Activated CD8-positive, alpha-beta memory T cell treated with anti-CD3 and anti-CD28 coated beads, Interleukin-2, amount 10 ng/mL, durations not matched to agents 7 days and 5 days (primary cell): Measurements from ENCODE around the gene COL1A1. TPM values are rescaled to one million over a fixed set of nuclear protein-coding genes. Genes with fewer than 3 reads are reported as not detected.

Source experiments
- ATAC-seq: fragments of 150-1000 bp; cut with Tn5 transposase; one replicate; pipeline ENCODE4 v1.10.0; 2021; ENCODE audit warnings: moderate library complexity
- CTCF ChIA-PET: fragments of 350-600 bp; sonication (Branson Sonifier 250); formaldehyde crosslinking; loops from one replicate; lab custom pipeline; 2021; ENCODE audit warnings: antibody characterized with exemption; lab: Charles Lee
- DNase-seq: peaks from one replicate; pipeline ENCODE4 v3.0.0-alpha.2; 2020
- H3K27ac Mint-ChIP-seq: one replicate; pipeline ENCODE4 v1.8.0; 2021; ENCODE audit warnings: mild to moderate bottlenecking, mixed read lengths
- H3K27me3 Mint-ChIP-seq: one replicate; pipeline ENCODE4 v1.8.0; 2021; ENCODE audit warnings: mixed read lengths
- H3K36me3 Mint-ChIP-seq: one replicate; pipeline ENCODE4 v1.8.0; 2021; ENCODE audit warnings: mild to moderate bottlenecking, mixed read lengths
- H3K4me1 Mint-ChIP-seq: one replicate; pipeline ENCODE4 v1.8.0; 2021; ENCODE audit warnings: mixed read lengths
- H3K4me3 Mint-ChIP-seq: one replicate; pipeline ENCODE4 v1.8.0; 2021; ENCODE audit warnings: mild to moderate bottlenecking, moderate library complexity, mixed read lengths
- H3K9me3 Mint-ChIP-seq: one replicate; pipeline ENCODE4 v1.8.0; 2022; ENCODE audit warnings: low read depth, mixed read lengths
- total RNA-seq, 2 experiments: library from RNA; stranded (reverse); gene quantifications; one replicate each; pipeline ENCODE4 v1.2.3, GENCODE V29; 2021

The COL1A1 gene
- total RNA-seq, 2 experiments from 2014 or later, result 0.67 to 1.6 TPM

DNA sequence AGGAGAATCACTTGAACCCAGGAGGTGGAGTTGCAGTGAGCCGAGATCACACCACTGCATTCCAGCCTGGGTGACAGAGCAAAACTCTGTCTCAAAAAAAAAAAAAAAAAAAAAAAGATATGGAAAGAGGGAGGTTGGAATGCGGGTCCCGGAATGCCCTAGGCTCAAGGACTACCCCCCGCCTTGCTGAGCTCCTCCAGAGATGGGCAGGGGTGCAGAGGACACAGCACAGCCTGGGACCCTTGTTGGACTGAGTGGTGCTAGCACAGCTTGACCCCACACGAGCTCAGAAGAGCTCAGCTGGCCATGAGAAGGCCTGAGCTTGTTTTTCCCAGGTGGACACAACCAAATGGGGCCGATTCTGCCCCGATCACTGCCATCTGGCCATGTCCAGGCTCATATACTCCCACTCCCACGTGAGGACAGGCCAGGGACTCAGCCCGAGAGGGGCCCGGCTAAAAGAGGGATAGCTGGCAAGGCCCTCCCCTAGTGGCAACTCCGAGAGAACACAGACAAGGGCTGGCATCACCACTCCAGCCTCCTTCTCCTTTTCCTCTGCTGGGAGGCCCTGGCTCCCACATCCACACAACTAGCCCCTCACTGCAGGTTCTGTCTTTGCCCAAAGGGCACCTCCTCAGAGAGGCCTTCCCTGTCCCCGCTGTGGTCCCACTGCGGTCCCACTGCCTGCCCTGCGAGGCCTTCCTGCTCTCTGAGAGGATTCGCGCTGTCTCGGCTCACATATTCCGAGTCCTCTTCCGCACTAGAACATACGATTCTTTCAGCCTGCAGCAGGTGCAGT, 24.7 kb downstream of the COL1A1 start:
- ATAC-seq, result no peak
- Mint-ChIP-seq H3K4me1 (peaks cover 4% of the 10 kb centered on the region), H3K36me3 (no peaks in the 10 kb centered on the region), H3K9me3 (no peaks in the 10 kb centered on the region), H3K27ac (no peak overlapping the region), H3K4me3 (no peak overlapping the region), H3K27me3 (peaks cover 2% of the 10 kb centered on the region)
- CTCF ChIA-PET, result interaction anchor here (1.0 to 5.6 kb wide), 5 partner anchors 8 to 23 kb away, joined by 3 to 25 read pairs (median 10); no protein-coding TSS in a partner anchor
- no peak for DNase-seq

DNA sequence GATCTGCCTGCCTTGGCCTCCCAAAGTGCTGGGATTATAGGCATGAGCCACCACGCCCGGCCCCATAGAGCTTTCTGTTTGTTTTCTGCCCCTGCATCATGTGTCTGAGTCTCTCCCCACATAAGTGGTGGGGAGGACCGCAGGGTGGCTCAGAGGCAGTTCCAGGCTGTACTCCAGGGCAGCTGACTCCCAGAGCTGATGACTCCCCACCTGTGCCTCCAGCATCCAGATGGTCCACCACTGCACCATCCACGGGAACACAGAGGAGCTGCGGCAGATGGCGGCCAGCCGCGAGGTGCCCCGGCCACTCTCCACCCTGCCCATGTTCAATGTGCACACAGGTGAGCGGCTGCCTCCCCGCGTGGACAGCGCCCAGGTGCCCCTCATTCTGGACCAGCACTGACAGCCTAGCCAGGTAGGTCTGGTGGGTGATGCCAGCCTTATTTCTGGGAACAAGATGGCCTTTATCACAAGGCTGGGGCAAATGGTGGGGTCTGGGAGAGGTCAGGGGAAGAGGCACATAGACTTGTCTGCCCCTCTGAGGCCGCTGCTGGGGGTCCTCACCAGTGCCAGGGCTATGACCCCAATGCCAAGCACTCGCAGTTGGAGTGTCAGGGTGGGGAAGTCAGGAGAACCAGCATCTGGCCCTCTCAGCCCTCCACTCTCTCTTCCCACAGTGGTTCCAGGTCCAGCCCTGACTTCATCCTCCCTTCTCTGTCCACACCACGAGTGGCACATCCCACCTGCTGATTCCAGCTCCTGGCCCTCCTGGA, 26.2 kb downstream of the COL1A1 start:
- ATAC-seq (no peak), DNase-seq (no peak)
- Mint-ChIP-seq H3K9me3 (no peaks in the 10 kb centered on the region), H3K27me3 (peaks cover 2% of the 10 kb centered on the region), H3K27ac (no peak overlapping the region), H3K4me3 (no peak overlapping the region), H3K4me1 (peaks cover 14% of the 10 kb centered on the region), H3K36me3 (no peaks in the 10 kb centered on the region)
- CTCF ChIA-PET, result interaction anchor here (0.5 to 7.6 kb wide), 5 partner anchors 12 to 92 kb away, joined by 3 to 77 read pairs (median 4); partner anchors contain the start of gene COL1A1

DNA sequence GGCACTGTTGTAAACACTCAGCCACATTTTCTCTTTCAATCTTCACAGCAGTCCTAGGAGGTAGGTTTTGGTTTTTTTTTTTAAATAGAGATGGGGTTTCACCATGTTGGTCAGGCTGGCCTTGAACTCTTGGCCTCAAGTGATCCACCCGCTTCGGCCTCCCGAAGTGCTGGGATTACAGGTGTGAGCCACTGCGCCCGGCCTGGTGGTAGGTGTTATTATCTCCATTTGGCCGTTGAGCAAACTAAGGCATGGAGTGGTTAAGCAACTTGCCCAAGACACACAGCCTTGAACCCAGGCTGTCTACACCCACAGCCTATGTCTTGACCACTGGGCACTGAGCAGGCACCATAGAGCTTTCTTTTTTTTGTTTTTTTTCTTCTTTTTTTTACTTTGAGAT, 27.0 kb downstream of the COL1A1 start:
- peaks cover 2% of the 10 kb centered on the region for H3K27me3 Mint-ChIP-seq
- H3K9me3 Mint-ChIP-seq, result no peaks in the 10 kb centered on the region
- no peak overlapping the region for H3K4me3 Mint-ChIP-seq
- DNase-seq (no peak), ATAC-seq (no peak)
- CTCF ChIA-PET, result interaction anchor here (1.0 to 7.6 kb wide), 6 partner anchors 10 to 123 kb away, joined by 3 to 77 read pairs (median 4); partner anchors contain the start of gene COL1A1
- H3K36me3 Mint-ChIP-seq, result no peaks in the 10 kb centered on the region
- H3K4me1 Mint-ChIP-seq, result peaks cover 17% of the 10 kb centered on the region
- no peak overlapping the region for H3K27ac Mint-ChIP-seq

DNA sequence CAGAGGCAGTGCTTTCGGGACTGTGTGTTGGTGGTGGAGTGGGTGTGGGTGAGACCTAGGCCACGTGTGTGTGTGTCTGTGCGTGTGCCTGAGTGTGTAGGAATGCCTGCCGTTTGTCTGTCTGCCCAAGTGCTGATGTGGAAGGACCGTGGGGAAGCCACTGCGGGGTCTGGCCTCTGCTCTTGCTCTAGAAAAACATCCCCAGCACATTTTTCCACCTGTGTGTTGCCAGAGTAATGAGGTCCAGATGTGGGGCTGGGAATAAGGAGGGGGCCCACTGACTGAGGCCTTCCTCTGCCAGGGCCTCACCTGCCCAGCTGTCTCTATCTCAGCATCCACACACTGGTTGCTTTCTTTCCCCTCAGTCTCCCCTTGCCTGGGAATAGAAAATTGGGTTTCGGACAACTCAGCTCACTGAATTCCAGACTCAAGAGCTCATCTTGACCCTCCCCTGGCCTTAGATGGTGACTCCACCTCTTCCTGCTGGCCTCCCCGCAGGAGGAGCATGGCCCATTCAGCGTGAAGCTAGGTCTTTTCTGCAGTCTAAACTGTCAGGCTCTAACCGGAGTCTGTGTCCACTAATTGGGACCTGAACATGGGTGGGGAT, 28.0 kb downstream of the COL1A1 start:
- Mint-ChIP-seq H3K27me3 (peaks cover 2% of the 10 kb centered on the region), H3K27ac (no peak overlapping the region), H3K9me3 (no peaks in the 10 kb centered on the region), H3K36me3 (no peaks in the 10 kb centered on the region), H3K4me1 (peaks cover 26% of the 10 kb centered on the region), H3K4me3 (no peak overlapping the region)
- CTCF ChIA-PET, result interaction anchor here (1.0 to 7.6 kb wide), 5 partner anchors 9 to 124 kb away, joined by 3 to 77 read pairs (median 9); partner anchors contain the start of gene COL1A1
- no peak for ATAC-seq
- DNase-seq, result no peak

DNA sequence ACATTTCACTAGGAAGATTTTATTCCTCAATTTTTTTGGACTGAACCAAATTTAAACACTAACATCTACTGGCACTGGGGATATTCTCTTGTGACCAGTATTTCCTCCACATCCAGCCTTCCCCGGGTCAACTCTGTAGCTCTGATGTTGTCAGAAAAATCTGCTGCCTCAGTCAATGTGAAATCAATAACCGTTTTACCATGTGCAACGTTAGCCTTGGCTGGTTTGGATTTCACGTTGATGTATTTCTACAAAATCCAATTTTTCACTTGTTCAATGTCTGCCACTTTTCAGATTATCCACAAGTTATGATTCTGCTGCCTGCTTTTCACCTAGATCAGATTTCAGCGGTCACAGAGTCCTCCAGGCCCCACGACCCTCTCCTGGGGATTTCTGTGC, 28.5 kb downstream of the COL1A1 start:
- Mint-ChIP-seq H3K36me3 (no peaks in the 10 kb centered on the region), H3K27ac (no peak overlapping the region), H3K4me1 (peaks cover 22% of the 10 kb centered on the region), H3K9me3 (no peaks in the 10 kb centered on the region), H3K4me3 (no peak overlapping the region), H3K27me3 (peaks cover 2% of the 10 kb centered on the region)
- ATAC-seq (no peak), DNase-seq (no peak)
- CTCF ChIA-PET, result interaction anchor here (1.1 to 7.6 kb wide), 3 partner anchors 12 to 28 kb away, joined by 9 to 77 read pairs (median 18); partner anchors contain the start of gene COL1A1

DNA sequence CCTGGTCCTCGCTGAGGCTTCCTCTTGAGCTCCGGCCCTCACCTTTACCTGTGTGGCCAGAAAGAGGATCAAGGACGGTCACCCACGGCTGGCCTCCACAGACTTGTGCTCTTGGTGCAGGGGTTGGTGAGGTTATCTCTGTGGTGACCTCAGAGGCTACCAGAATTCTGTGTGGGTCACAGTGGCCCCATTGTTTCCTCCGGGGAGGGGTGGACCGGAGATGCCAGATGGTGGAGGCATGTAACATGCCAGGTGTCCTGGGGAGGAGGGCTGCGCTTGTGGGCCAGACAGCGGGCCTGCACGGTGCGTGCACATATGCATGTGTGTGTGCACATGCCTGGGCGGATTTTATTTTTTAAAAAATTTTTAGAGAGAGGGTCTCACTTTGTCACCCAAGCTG, 29.3 kb downstream of the COL1A1 start:
- ATAC-seq (no peak), DNase-seq (no peak)
- Mint-ChIP-seq H3K4me3 (no peak overlapping the region), H3K27ac (no peak overlapping the region), H3K4me1 (peaks cover 22% of the 10 kb centered on the region), H3K9me3 (no peaks in the 10 kb centered on the region), H3K36me3 (no peaks in the 10 kb centered on the region), H3K27me3 (peaks cover 2% of the 10 kb centered on the region)
- CTCF ChIA-PET, result interaction anchor here (7.6 kb wide), 1 partner anchor 29 kb away, joined by 77 read pairs; the partner anchor contains the start of gene COL1A1

DNA sequence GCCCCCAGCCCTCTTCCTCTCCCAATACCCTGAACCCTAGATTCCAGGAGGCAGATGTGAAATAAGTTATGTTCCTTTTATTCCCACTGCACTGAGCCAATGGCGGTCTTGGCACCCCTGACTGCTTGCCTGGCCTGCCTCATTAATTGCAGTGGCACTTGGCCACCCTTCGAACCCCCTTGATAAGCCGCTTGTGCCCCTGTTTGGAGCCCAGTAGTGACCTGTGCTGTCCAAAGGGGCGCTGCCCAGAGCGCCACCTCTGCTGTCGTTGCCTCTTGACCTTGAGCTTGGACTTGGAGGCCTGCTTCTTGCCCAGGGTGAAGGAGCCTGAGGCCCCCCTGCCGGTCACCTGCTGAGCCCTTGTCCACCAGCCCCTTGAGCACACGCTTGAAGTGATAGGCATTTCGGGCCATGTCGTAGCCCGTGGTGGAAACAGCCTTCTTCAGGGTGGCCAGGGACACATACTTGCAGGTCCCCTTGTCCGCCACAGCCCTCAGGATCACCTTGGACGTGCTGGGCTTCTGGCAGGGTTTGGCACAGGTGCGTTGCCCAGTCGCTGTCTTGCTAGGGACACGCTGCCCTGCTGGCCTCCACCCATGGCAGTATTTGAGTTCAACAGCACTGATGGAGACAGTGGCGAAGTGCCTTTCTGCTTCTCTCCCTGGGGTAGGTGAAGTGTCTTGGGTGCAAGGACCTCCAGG, 29.9 kb downstream of the COL1A1 start:
- H3K4me3 Mint-ChIP-seq, result no peak overlapping the region
- CTCF ChIA-PET, result interaction anchor here (0.6 to 7.6 kb wide), 9 partner anchors 10 to 128 kb away, joined by 3 to 82 read pairs (median 23); partner anchors contain the start of genes COL1A1, PDK2 and PPP1R9B
- no peak for ATAC-seq
- H3K27ac Mint-ChIP-seq, result no peak overlapping the region
- no peak for DNase-seq
- H3K9me3 Mint-ChIP-seq, result no peaks in the 10 kb centered on the region
- peaks cover 22% of the 10 kb centered on the region for H3K4me1 Mint-ChIP-seq
- H3K27me3 Mint-ChIP-seq, result no peaks in the 10 kb centered on the region
- no peaks in the 10 kb centered on the region for H3K36me3 Mint-ChIP-seq

DNA sequence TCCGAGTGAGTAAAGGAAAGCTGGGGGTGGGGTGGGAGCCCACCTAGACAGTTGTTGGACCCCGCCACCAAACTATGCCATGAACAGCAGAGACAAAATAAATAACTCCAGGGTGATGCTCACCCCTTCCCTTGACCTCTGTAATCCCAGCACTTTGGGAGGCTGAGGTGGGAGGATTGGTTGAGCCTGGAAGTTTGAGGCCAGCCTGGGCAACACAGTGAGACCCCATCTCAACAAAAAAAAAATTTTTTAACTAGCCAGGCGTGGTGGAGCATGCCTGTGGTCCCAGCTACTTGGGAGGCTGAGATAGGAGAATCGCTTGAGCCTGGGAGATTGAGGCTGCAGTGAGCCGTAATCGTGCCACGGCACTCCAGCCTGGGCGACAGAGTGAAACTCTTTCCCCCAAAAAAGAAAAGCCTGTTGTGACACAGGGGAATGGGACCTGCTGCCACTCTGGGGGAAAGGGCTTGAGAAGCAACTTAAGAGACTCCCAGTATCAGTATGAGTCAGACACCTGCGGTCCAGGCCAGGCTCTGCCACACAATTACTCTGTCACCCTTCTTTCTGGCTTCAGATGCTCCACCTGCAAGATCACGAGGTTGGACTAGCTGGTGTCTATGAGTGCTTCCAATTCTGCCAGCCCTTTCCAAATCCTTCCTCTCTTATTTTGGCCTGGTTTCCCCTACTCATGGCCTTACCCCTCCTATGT, 30.6 kb downstream of the COL1A1 start:
- CTCF ChIA-PET, result interaction anchor here (0.6 to 7.6 kb wide), 11 partner anchors 9 to 128 kb away, joined by 3 to 82 read pairs (median 18); partner anchors contain the start of genes COL1A1, PDK2 and PPP1R9B
- no peak overlapping the region for H3K27ac Mint-ChIP-seq
- no peak overlapping the region for H3K4me3 Mint-ChIP-seq
- peaks cover 22% of the 10 kb centered on the region for H3K4me1 Mint-ChIP-seq
- DNase-seq (peak; percentile 83), ATAC-seq (peak; percentile 81)
- no peaks in the 10 kb centered on the region for H3K9me3 Mint-ChIP-seq
- H3K27me3 Mint-ChIP-seq, result no peaks in the 10 kb centered on the region
- no peaks in the 10 kb centered on the region for H3K36me3 Mint-ChIP-seq

DNA sequence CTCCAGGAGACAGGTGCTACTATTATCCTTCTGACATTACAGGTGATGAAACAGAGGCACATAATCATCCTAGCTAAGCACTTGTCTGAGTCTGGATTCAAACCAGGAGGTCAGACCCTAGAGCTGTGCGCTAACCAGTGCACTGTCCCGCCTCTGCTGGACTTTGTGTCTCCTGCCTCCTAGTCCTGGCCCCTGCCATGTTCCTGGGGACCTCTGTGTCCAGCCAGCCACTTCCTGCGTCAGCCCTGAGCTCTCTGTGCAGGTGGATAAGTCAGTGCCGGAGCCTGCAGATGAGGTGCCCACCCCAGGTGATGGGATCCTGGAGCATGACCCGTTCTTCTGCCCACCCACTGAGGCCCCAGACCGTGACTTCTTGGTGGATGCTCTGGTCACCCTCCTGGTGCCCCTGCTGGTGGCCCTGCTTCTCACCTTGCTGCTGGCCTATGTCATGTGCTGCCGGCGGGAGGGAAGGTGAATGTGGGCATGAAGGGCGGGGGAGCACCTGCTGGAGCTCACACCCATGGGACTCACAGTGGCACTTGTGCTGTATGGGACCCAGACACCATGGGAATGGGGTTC, 31.5 kb downstream of the COL1A1 start:
- Mint-ChIP-seq H3K27ac (no peak overlapping the region), H3K4me1 (peaks cover 22% of the 10 kb centered on the region), H3K9me3 (no peaks in the 10 kb centered on the region), H3K27me3 (no peaks in the 10 kb centered on the region), H3K36me3 (no peaks in the 10 kb centered on the region), H3K4me3 (no peak overlapping the region)
- CTCF ChIA-PET, result interaction anchor here (0.6 to 7.6 kb wide), 32 partner anchors 8 to 512 kb away, joined by 3 to 82 read pairs (median 6); partner anchors contain the start of genes COL1A1, PDK2, PPP1R9B and TMEM92
- DNase-seq (no peak), ATAC-seq (no peak)

DNA sequence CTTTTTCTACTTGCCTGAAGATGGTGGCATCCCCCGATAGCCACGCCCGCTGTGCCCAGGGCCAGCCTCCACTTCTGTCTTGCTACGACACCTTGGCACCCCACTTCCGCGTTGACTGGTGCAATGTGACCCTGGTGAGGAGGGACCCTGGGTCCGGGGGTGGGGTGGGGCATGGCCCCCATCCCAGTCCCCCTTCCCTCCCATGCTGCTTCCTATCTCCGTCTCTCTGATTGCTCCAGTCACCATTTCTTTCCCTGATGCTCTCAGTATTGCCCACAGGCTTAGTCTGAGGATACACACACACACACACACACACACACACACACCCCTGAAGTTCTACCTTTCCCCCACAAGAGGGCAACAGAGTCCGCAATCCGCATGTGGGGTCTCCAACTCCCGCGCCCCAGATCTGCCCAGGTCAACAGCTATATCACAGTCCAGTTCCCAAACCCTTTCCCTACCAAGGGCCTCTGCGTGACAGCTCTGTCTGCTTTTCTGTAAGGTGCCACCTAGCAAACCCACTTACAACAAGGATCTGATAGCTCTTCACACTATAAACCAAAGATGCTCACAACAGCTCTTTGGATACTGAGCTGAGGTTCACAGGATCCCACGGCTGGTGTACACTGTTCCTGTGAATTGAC, 32.2 kb downstream of the COL1A1 start:
- peak overlapping the region; percentile 47 for H3K27ac Mint-ChIP-seq

DNA sequence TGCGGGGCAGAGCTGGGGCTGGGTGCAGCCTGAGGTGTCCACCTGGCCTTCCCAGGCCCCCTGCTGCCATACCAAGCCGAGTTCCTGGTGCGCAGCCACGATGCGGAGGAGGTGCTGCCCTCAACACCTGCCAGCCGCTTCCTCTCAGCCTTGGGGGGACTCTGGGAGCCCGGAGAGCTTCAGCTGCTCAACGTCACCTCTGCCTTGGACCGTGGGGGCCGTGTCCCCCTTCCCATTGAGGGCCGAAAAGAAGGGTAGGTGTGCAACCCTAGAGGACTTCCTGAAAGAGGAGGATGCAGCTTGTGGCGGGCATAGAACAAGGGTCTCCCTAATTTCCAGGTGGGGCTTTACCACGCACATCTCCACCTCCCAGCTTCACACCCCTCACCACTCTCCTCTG, 33.1 kb downstream of the COL1A1 start:
- Mint-ChIP-seq H3K9me3 (no peaks in the 10 kb centered on the region), H3K36me3 (no peaks in the 10 kb centered on the region), H3K4me1 (peaks cover 22% of the 10 kb centered on the region), H3K4me3 (no peak overlapping the region), H3K27me3 (no peaks in the 10 kb centered on the region), H3K27ac (peak overlapping the region; percentile 47)
- no peak for ATAC-seq
- CTCF ChIA-PET, result interaction anchor here (0.9 to 7.6 kb wide), 12 partner anchors 10 to 130 kb away, joined by 3 to 82 read pairs (median 5); partner anchors contain the start of genes COL1A1 and PPP1R9B
- DNase-seq, result no peak

More for the DNA sequence above, 32.2 kb downstream of the COL1A1 start:
- H3K4me1 Mint-ChIP-seq, result peaks cover 22% of the 10 kb centered on the region
- CTCF ChIA-PET, result interaction anchor here (0.6 to 7.6 kb wide), 32 partner anchors 8 to 513 kb away, joined by 3 to 82 read pairs (median 6); partner anchors contain the start of genes COL1A1, PDK2, PPP1R9B and TMEM92
- DNase-seq, result peak; percentile 75
- no peaks in the 10 kb centered on the region for H3K27me3 Mint-ChIP-seq
- no peaks in the 10 kb centered on the region for H3K36me3 Mint-ChIP-seq
- ATAC-seq, result peak; percentile 74
- no peaks in the 10 kb centered on the region for H3K9me3 Mint-ChIP-seq
- peak overlapping the region; percentile 11 for H3K4me3 Mint-ChIP-seq
